HG02943 (cell line): ENCODE results near the gene PANX3.

Source experiments
- ATAC-seq: cut with Tn5 transposase; IDR thresholded peaks from one replicate; pipeline ENCODE4 v1.9.1; 2021; ENCODE audit warnings: mild to moderate bottlenecking, low read depth, moderate library complexity; ENCODE audit not compliant: unreplicated experiment

The PANX3 gene

GRCh38 chr11:124656774-124657630, 45.8 kb downstream of the PANX3 start:
- no peak for ATAC-seq

GRCh38 chr11:124657904-124658303, 46.7 kb downstream of the PANX3 start:
- ATAC-seq: no peak

- ATAC-seq: no peak
Measured at GRCh38 chr11:124658501-124658900, 47.3 kb downstream of the PANX3 start.

GRCh38 chr11:124658986-124659385, 47.8 kb downstream of the PANX3 start:
- no peak for ATAC-seq

GRCh38 chr11:124661553-124661952, 50.3 kb downstream of the PANX3 start:
- ATAC-seq: no peak

- ATAC-seq: no peak
Measured at GRCh38 chr11:124662106-124662505, 50.9 kb downstream of the PANX3 start.

GRCh38 chr11:124663861-124664260, 52.6 kb downstream of the PANX3 start:
- no peak for ATAC-seq

- ATAC-seq: no peak
Measured at GRCh38 chr11:124667601-124668000, 56.4 kb downstream of the PANX3 start.

GRCh38 chr11:124669193-124669592, 58.0 kb downstream of the PANX3 start:
- ATAC-seq: no peak
